CD14-positive monocyte (primary cell): Measurements from ENCODE around the gene MORC4. TPM values are rescaled to one million over a fixed set of nuclear protein-coding genes. Genes with fewer than 3 reads are reported as not detected.

Experiments used
- DNase-seq, 3 donors: peaks; one replicate each; pipeline ENCODE4 v3.0.0-alpha.2; 2011 to 2022
- H2AFZ ChIP-seq: 2 replicates; pipeline ENCODE4 v1.6.0; 2012; ENCODE audit warnings: mild to moderate bottlenecking, low read depth, low read length, inconsistent platforms; ENCODE audit not compliant: insufficient read depth, poor library complexity, severe bottlenecking
- H3K27ac ChIP-seq, 2 donors: 1 replicate in 1 of 2; 2 replicates in 1 of 2; pipeline ENCODE4 v1.5.1; 2012 to 2013; ENCODE audit warnings: low read length in 2 of 2, control low read depth in 1 of 2, inconsistent platforms in 1 of 2, low read depth in 1 of 2, mild to moderate bottlenecking in 1 of 2
- H3K27me3 ChIP-seq, 2 donors: one replicate each; pipeline versions ENCODE4 v1.6.0 to v1.6.1; 2011 to 2013; ENCODE audit warnings: low read length in 2 of 2; ENCODE audit not compliant: control insufficient read depth in 2 of 2, insufficient read depth in 2 of 2
- H3K36me3 ChIP-seq, 2 donors: replicated peaks in 1 of 2; 1 replicate in 1 of 2; 2 replicates in 1 of 2; pipeline versions ENCODE4 v1.5.1 to v1.6.1; 2012 to 2013; ENCODE audit warnings: low read length in 2 of 2, control low read depth in 1 of 2, inconsistent platforms in 1 of 2, mild to moderate bottlenecking in 1 of 2; ENCODE audit not compliant: insufficient read depth in 2 of 2, control insufficient read depth in 1 of 2
- H3K4me1 ChIP-seq, 2 donors: 1 replicate in 1 of 2; 2 replicates in 1 of 2; pipeline versions ENCODE4 v1.5.1 to v1.6.1; 2012 to 2013; ENCODE audit warnings: low read length in 2 of 2, control low read depth in 1 of 2, inconsistent platforms in 1 of 2, mild to moderate bottlenecking in 1 of 2, moderate library complexity in 1 of 2; ENCODE audit not compliant: insufficient read depth in 2 of 2, control insufficient read depth in 1 of 2
- H3K4me2 ChIP-seq: replicated peaks from 2 replicates; pipeline ENCODE3; 2012; ENCODE audit warnings: low read length, moderate library complexity, mild to moderate bottlenecking; ENCODE audit not compliant: poor library complexity, severe bottlenecking; ENCODE audit errors: extremely low read depth
- H3K4me3 ChIP-seq, 3 experiments: fragments of 200-600 bp in 1 of 3; sonication (generic) in 1 of 3; replicated peaks in 1 of 3; 1 replicate in 2 of 3; 2 replicates in 1 of 3; pipeline ENCODE4 v1.5.1; 2011 to 2013; ENCODE audit warnings: low read length in 3 of 3, mild to moderate bottlenecking in 3 of 3, control low read depth in 2 of 3, low read depth in 2 of 3, inconsistent platforms in 1 of 3, moderate library complexity in 1 of 3
- H3K79me2 ChIP-seq: 2 replicates; pipeline ENCODE4 v1.6.0; 2012; ENCODE audit warnings: mild to moderate bottlenecking, control low read depth, inconsistent platforms, low read length, moderate library complexity; ENCODE audit not compliant: insufficient read depth
- H3K9ac ChIP-seq: 2 replicates; pipeline ENCODE4 v1.6.0; 2017; ENCODE audit warnings: low read length, mild to moderate bottlenecking; ENCODE audit not compliant: insufficient read depth, poor library complexity, severe bottlenecking
- H3K9me3 ChIP-seq, 2 donors: replicated peaks in 1 of 2; 1 replicate in 1 of 2; 2 replicates in 1 of 2; pipeline versions ENCODE4 v1.5.1 to v1.6.1; 2012 to 2013; ENCODE audit warnings: low read length in 2 of 2, control low read depth in 1 of 2; ENCODE audit not compliant: control insufficient read depth in 1 of 2, insufficient read depth in 1 of 2
- H4K20me1 ChIP-seq: 2 replicates; pipeline ENCODE4 v1.6.0; 2012; ENCODE audit warnings: mild to moderate bottlenecking, low read length, control low read depth, moderate library complexity; ENCODE audit not compliant: insufficient read depth
- H3K27ac Mint-ChIP-seq, 7 donors: one replicate each; pipeline ENCODE4 v1.8.0; 2020; ENCODE audit warnings: mild to moderate bottlenecking in 7 of 7, mixed read lengths in 7 of 7, moderate library complexity in 6 of 7, inconsistent platforms in 2 of 7
- H3K27me3 Mint-ChIP-seq, 3 donors: one replicate each; pipeline ENCODE4 v1.8.0; 2021 to 2022; ENCODE audit warnings: low read depth in 3 of 3, mild to moderate bottlenecking in 3 of 3, mixed read lengths in 3 of 3, moderate library complexity in 3 of 3, inconsistent platforms in 1 of 3
- H3K36me3 Mint-ChIP-seq, 2 donors: one replicate each; pipeline ENCODE4 v1.8.0; 2020; ENCODE audit warnings: mixed read lengths in 2 of 2, inconsistent platforms in 1 of 2, mild to moderate bottlenecking in 1 of 2
- H3K4me1 Mint-ChIP-seq: one replicate; pipeline ENCODE4 v1.8.0; 2020; ENCODE audit warnings: mild to moderate bottlenecking, mixed read lengths
- H3K4me3 Mint-ChIP-seq, 2 donors: one replicate each; pipeline ENCODE4 v1.8.0; 2020; ENCODE audit warnings: mild to moderate bottlenecking in 2 of 2, mixed read lengths in 2 of 2, moderate library complexity in 1 of 2
- H3K9me3 Mint-ChIP-seq, 7 donors: one replicate each; pipeline ENCODE4 v1.8.0; 2020 to 2022; ENCODE audit warnings: mixed read lengths in 7 of 7, mild to moderate bottlenecking in 6 of 7, moderate library complexity in 6 of 7, inconsistent platforms in 2 of 7
- WGBS: methylation state at CpG from one replicate; pipeline ENCODE4 v1.1.5; 2013; ENCODE audit warnings: missing lambda C conversion rate; ENCODE audit not compliant: insufficient coverage; 5-methylcytosine and 5-hydroxymethylcytosine counted together
- intact Hi-C, 2 donors: fragments of 100-400 bp; cut with micrococcal nuclease; formaldehyde crosslinking; loops; one replicate each; pipeline versions ENCODE4 v1.15.0 to v1.15.1; 2023
- polyA plus RNA-seq, 3 donors: library from polyadenylated mRNA; depleted of rRNA in 1 of 3; unstranded in 2 of 3; stranded (reverse) in 1 of 3; fragments of 300-500 nt in 2 of 3; fragments of >200 nt in 1 of 3; fragmentation: Illumina TruSeq in 2 of 3; gene quantifications; 1 replicate in 2 of 3; 2 replicates in 1 of 3; pipeline ENCODE4 v1.2.3, GENCODE V29; 2012 to 2021
- TF ChIP-seq, protein P1 (sequence below): fragments of 200-600 bp; IDR thresholded peaks from one replicate; pipeline ENCODE4 v1.8.0; 2022; ENCODE audit warnings: antibody characterized with exemption, mild to moderate bottlenecking

The MORC4 gene
- polyA plus RNA-seq, 3 donors = 0.06 to 0.23 (median 0.10) TPM

DNA sequence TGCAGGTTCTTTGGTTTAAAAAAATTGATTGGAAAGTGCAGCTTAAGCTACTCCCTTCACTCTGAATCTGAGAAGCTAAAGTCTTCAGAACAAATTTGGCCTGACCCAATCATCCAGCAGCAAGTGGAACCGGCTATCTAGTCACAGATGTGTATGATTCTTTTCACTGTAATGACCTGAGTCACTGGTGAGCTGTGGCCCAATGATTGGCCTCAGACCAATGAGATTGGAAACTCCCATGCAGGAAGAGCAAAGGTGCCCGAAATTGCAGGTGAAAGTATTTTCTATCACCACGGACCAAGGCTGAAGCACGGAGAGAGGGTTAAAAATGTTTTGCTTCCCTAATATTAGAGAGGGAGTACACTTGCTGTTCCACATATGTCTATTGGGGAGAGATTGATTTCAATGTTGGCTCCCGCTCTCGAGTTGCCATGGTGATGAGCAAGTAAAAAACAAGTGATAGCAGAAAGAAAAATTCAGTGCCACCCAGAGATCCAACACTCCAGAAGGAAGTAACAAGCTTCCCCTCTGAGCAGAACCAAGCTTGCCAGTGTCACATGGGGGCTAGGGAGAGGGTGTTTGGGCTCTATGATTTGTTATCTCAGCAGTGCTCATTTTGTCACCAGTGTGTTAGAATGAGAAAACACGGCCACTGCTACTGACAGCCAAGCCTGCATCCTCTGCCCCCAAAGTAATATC, 108.1 kb downstream of the MORC4 start:
- H3K4me3 Mint-ChIP-seq = no peak overlapping the region
- H3K36me3 Mint-ChIP-seq = no peaks in the 10 kb centered on the region
- Histone ChIP-seq H3K4me1 (no peaks in the 10 kb centered on the region), H3K9ac (no peak overlapping the region), H3K27me3 (peaks cover 0 to 5% of the 10 kb centered on the region in 2 donors), H4K20me1 (no peaks in the 10 kb centered on the region), H3K9me3 (no peaks in the 10 kb centered on the region), H2AFZ (no peak overlapping the region), H3K27ac (no peak overlapping the region), H3K4me3 (no peak overlapping the region), H3K36me3 (no peaks in the 10 kb centered on the region), H3K4me2 (no peak overlapping the region), H3K79me2 (no peaks in the 10 kb centered on the region)
- no peaks in the 10 kb centered on the region for H3K4me1 Mint-ChIP-seq
- peaks cover 4 to 11% (median 6%) of the 10 kb centered on the region in 3 donors for H3K27me3 Mint-ChIP-seq
- no peak overlapping the region for H3K27ac Mint-ChIP-seq
- intact Hi-C loops = loop anchor here (5.0 to 10.0 kb wide), 2 partner anchors 1003 to 1005 kb away; no protein-coding TSS in a partner anchor
- no peak for DNase-seq
- WGBS = no CpG with 5 or more reads among the region's 7 CpGs
- H3K9me3 Mint-ChIP-seq = no peaks in the 10 kb centered on the region
- TF ChIP-seq, protein P1, sequence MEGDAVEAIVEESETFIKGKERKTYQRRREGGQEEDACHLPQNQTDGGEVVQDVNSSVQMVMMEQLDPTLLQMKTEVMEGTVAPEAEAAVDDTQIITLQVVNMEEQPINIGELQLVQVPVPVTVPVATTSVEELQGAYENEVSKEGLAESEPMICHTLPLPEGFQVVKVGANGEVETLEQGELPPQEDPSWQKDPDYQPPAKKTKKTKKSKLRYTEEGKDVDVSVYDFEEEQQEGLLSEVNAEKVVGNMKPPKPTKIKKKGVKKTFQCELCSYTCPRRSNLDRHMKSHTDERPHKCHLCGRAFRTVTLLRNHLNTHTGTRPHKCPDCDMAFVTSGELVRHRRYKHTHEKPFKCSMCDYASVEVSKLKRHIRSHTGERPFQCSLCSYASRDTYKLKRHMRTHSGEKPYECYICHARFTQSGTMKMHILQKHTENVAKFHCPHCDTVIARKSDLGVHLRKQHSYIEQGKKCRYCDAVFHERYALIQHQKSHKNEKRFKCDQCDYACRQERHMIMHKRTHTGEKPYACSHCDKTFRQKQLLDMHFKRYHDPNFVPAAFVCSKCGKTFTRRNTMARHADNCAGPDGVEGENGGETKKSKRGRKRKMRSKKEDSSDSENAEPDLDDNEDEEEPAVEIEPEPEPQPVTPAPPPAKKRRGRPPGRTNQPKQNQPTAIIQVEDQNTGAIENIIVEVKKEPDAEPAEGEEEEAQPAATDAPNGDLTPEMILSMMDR = no peak

Other genes with a start within 250 kb of the MORC4 start
- gene TBC1D8B, start 197.5 kb downstream of the MORC4 start, polyA plus RNA-seq = under 1 TPM; 0.15 to 0.16 (median 0.16) TPM
- not detected for gene RIPPLY1, start 96.9 kb downstream of the MORC4 start, polyA plus RNA-seq
- not detected for gene CLDN2, start 79.8 kb downstream of the MORC4 start, polyA plus RNA-seq
- 1 to 10 TPM; 3.9 to 9.5 (median 8.6) TPM for gene RBM41, start 118.6 kb upstream of the MORC4 start, polyA plus RNA-seq
- under 1 TPM in 1 of 3 donors, not detected in 2; 0.09 TPM for gene NUP62CL, start 206.2 kb upstream of the MORC4 start, polyA plus RNA-seq
- gene DNAAF6, start 206.4 kb upstream of the MORC4 start, polyA plus RNA-seq = not detected